OCI-LY1 (cell line): Measurements from ENCODE around the gene ZNF821.

Experiments
- CTCF ChIP-seq: fragments of 200-600 bp; sonication (generic), shearing (Covaris generic); IDR thresholded peaks from 2 replicates; pipeline ENCODE4 v1.5.1; 2017; ENCODE audit warnings: mild to moderate bottlenecking, antibody characterized with exemption, low read length, moderate library complexity, mixed read lengths
- EZH2 ChIP-seq: fragments of 200-600 bp; sonication (generic), shearing (Covaris generic); IDR thresholded peaks from 2 replicates; pipeline ENCODE4 v1.8.0; 2017; ENCODE audit warnings: borderline replicate concordance, mixed run types, mild to moderate bottlenecking, antibody characterized with exemption, low read length, moderate library complexity, mixed read lengths

- no peak for TF ChIP-seq CTCF
- no peak for TF ChIP-seq EZH2
These were observed 5.1 kb downstream of the ZNF821 start for GRCh38 chr16:71878911-71879310.
